ENCODE data around the gene AGAP2. TPM values are rescaled to one million over a fixed set of nuclear protein-coding genes. Genes with fewer than 3 reads are reported as not detected.

Gene AGAP2
- total RNA-seq, 2 experiments from 2014 or later = 21.0 to 21.2 TPM

GRCh38 chr12:57731411-57732080 is 7.0 kb downstream of the AGAP2 start:
- no peak overlapping the region for H3K27ac ChIP-seq (ENCODE audit: low read depth in 1 of 2, low read length in 2 of 2)
- ChIA-PET CTCF (no interaction called here), POLR2A (interaction anchor here (1.7 kb wide), 1 partner anchor 9 kb away, joined by 6 read pairs; no protein-coding TSS in a partner anchor)
- no peak overlapping the region for H3K27ac Mint-ChIP-seq
- H3K9me3 Mint-ChIP-seq = no peaks in the 10 kb centered on the region
- H3K36me3 Mint-ChIP-seq (ENCODE audit: low read depth) = peaks cover 95% of the 10 kb centered on the region
- H3K4me1 Mint-ChIP-seq (ENCODE audit: low read depth) = peaks cover 17% of the 10 kb centered on the region
- no peak overlapping the region for H3K4me3 Mint-ChIP-seq
- no peak for ATAC-seq (ENCODE audit: poor library complexity)
- H3K4me3 ChIP-seq (ENCODE audit: low read length) = no peak overlapping the region
- peaks cover 97% of the 10 kb centered on the region for H3K36me3 ChIP-seq (ENCODE audit: insufficient read depth, low read length)
- no peaks in the 10 kb centered on the region for H3K27me3 Mint-ChIP-seq
- no peak for TF ChIP-seq CTCF (IDR thresholded peaks at IDR 0.05)
- no peak for DNase-seq
- H3K9me3 ChIP-seq (ENCODE audit: control insufficient read depth in 1 of 2, insufficient read depth in 1 of 2, low read length in 2 of 2) = peaks cover 0 to 12% of the 10 kb centered on the region in 2 experiments
- peaks cover 6% of the 10 kb centered on the region for H3K4me1 ChIP-seq (ENCODE audit: insufficient read depth, low read length)
- H3K27me3 ChIP-seq (ENCODE audit: control insufficient read depth in 1 of 2, insufficient read depth in 2 of 2, low read length in 2 of 2) = no peaks in the 10 kb centered on the region
- intact Hi-C loops (cut with DNase I, micrococcal nuclease) = no loop called here

GRCh38 chr12:57730336-57731067 is 8.0 kb downstream of the AGAP2 start:
- no peak overlapping the region for H3K27ac ChIP-seq (ENCODE audit: low read depth in 1 of 2, low read length in 2 of 2)
- peaks cover 93% of the 10 kb centered on the region for H3K36me3 ChIP-seq (ENCODE audit: insufficient read depth, low read length)
- no peak for ATAC-seq (ENCODE audit: poor library complexity)
- no peak overlapping the region for H3K27ac Mint-ChIP-seq
- intact Hi-C loops (cut with DNase I, micrococcal nuclease) = no loop called here
- peaks cover 12% of the 10 kb centered on the region for H3K4me1 Mint-ChIP-seq (ENCODE audit: low read depth)
- no peaks in the 10 kb centered on the region for H3K27me3 Mint-ChIP-seq
- POLR2A ChIA-PET = no interaction called here
- TF ChIP-seq CTCF (IDR thresholded peaks at IDR 0.05) = no peak
- no peaks in the 10 kb centered on the region for H3K27me3 ChIP-seq (ENCODE audit: control insufficient read depth in 1 of 2, insufficient read depth in 2 of 2, low read length in 2 of 2)
- CTCF ChIA-PET = no interaction called here
- H3K4me3 Mint-ChIP-seq = no peak overlapping the region
- H3K9me3 ChIP-seq (ENCODE audit: control insufficient read depth in 1 of 2, insufficient read depth in 1 of 2, low read length in 2 of 2) = peaks cover 0 to 12% of the 10 kb centered on the region in 2 experiments
- no peaks in the 10 kb centered on the region for H3K9me3 Mint-ChIP-seq
- H3K4me1 ChIP-seq (ENCODE audit: insufficient read depth, low read length) = peaks cover 6% of the 10 kb centered on the region
- no peak overlapping the region for H3K4me3 ChIP-seq (ENCODE audit: low read length)
- H3K36me3 Mint-ChIP-seq (ENCODE audit: low read depth) = peaks cover 93% of the 10 kb centered on the region
- no peak for DNase-seq

GRCh38 chr12:57729321-57729844 is 9.2 kb downstream of the AGAP2 start:
- Histone ChIP-seq H3K4me3 (ENCODE audit: low read length) (no peak overlapping the region), H3K4me1 (ENCODE audit: insufficient read depth, low read length) (peaks cover 9% of the 10 kb centered on the region), H3K27ac (ENCODE audit: low read depth in 1 of 2, low read length in 2 of 2) (no peak overlapping the region), H3K27me3 (ENCODE audit: control insufficient read depth in 1 of 2, insufficient read depth in 2 of 2, low read length in 2 of 2) (no peaks in the 10 kb centered on the region), H3K9me3 (ENCODE audit: control insufficient read depth in 1 of 2, insufficient read depth in 1 of 2, low read length in 2 of 2) (peaks cover 0 to 12% of the 10 kb centered on the region in 2 experiments), H3K36me3 (ENCODE audit: insufficient read depth, low read length) (peaks cover 81% of the 10 kb centered on the region)
- no peak for TF ChIP-seq CTCF (IDR thresholded peaks at IDR 0.05)
- ChIA-PET CTCF (no interaction called here), POLR2A (no interaction called here)
- Mint-ChIP-seq H3K36me3 (ENCODE audit: low read depth) (peaks cover 90% of the 10 kb centered on the region), H3K4me3 (no peak overlapping the region), H3K9me3 (no peaks in the 10 kb centered on the region), H3K27ac (no peak overlapping the region), H3K27me3 (no peaks in the 10 kb centered on the region), H3K4me1 (ENCODE audit: low read depth) (peaks cover 6% of the 10 kb centered on the region)
- DNase-seq = no peak
- no peak for ATAC-seq (ENCODE audit: poor library complexity)
- intact Hi-C loops (cut with DNase I, micrococcal nuclease) = no loop called here

All from CD4-positive, alpha-beta T cell (primary cell).